CD4-positive, alpha-beta memory T cell (primary cell): ENCODE measurements around the gene NHERF2. TPM values are rescaled to one million over a fixed set of nuclear protein-coding genes. Genes with fewer than 3 reads are reported as not detected.

Experiments used
- CTCF ChIA-PET: fragments of 350-600 bp; sonication (Branson Sonifier 250); formaldehyde crosslinking; loops from one replicate; lab custom pipeline; 2021; ENCODE audit warnings: inconsistent platforms; ENCODE audit not compliant: partially characterized antibody; lab: Charles Lee
- POLR2A ChIA-PET: fragments of 350-600 bp; sonication (Branson Sonifier 250); formaldehyde crosslinking; loops from one replicate; lab custom pipeline; 2021; ENCODE audit not compliant: partially characterized antibody; lab: Charles Lee
- DNase-seq, 5 donors: peaks; one replicate each; pipeline versions ENCODE4 v3.0.0 to v3.0.0-alpha.2; 2020 to 2022; ENCODE audit warnings: mixed read lengths in 1 of 5
- H3K27ac ChIP-seq: one replicate; pipeline ENCODE4 v1.7.0; 2013; ENCODE audit warnings: low read depth, low read length
- H3K27me3 ChIP-seq: 2 replicates; pipeline ENCODE4 v1.7.0; 2013; ENCODE audit warnings: mild to moderate bottlenecking, low read length, moderate library complexity; ENCODE audit not compliant: insufficient read depth
- H3K36me3 ChIP-seq: 2 replicates; pipeline ENCODE4 v1.7.0; 2013; ENCODE audit warnings: mild to moderate bottlenecking, low read length, moderate library complexity; ENCODE audit not compliant: insufficient read depth
- H3K4me1 ChIP-seq: 2 replicates; pipeline ENCODE4 v1.7.0; 2013; ENCODE audit warnings: mild to moderate bottlenecking, low read length, moderate library complexity; ENCODE audit not compliant: insufficient read depth
- H3K4me3 ChIP-seq, 2 donors: one replicate each; pipeline ENCODE4 v1.7.0; 2013; ENCODE audit warnings: low read length in 2 of 2, mild to moderate bottlenecking in 1 of 2
- H3K9me3 ChIP-seq, 2 donors: one replicate each; pipeline ENCODE4 v1.7.0; 2013; ENCODE audit warnings: low read length in 2 of 2, control low read depth in 1 of 2; ENCODE audit not compliant: control insufficient read depth in 1 of 2
- H3K27ac Mint-ChIP-seq, 7 donors: one replicate each; pipeline ENCODE4 v1.8.0; 2020 to 2021; ENCODE audit warnings: mixed read lengths in 7 of 7, mild to moderate bottlenecking in 6 of 7, inconsistent platforms in 3 of 7, moderate library complexity in 3 of 7
- H3K27me3 Mint-ChIP-seq, 2 donors: one replicate each; pipeline ENCODE4 v1.8.0; 2020 to 2021; ENCODE audit warnings: mixed read lengths in 2 of 2
- H3K36me3 Mint-ChIP-seq, 2 donors: one replicate each; pipeline ENCODE4 v1.8.0; 2020 to 2021; ENCODE audit warnings: mixed read lengths in 2 of 2, inconsistent platforms in 1 of 2, mild to moderate bottlenecking in 1 of 2
- H3K4me1 Mint-ChIP-seq, 4 donors: one replicate each; pipeline ENCODE4 v1.8.0; 2020 to 2021; ENCODE audit warnings: mixed read lengths in 4 of 4, mild to moderate bottlenecking in 1 of 4
- H3K4me3 Mint-ChIP-seq, 8 donors: one replicate each; pipeline ENCODE4 v1.8.0; 2020 to 2021; ENCODE audit warnings: mixed read lengths in 8 of 8, mild to moderate bottlenecking in 7 of 8, moderate library complexity in 6 of 8, inconsistent platforms in 3 of 8
- H3K9me3 Mint-ChIP-seq, 8 donors: one replicate each; pipeline ENCODE4 v1.8.0; 2020 to 2021; ENCODE audit warnings: mixed read lengths in 8 of 8, mild to moderate bottlenecking in 5 of 8, inconsistent platforms in 3 of 8, moderate library complexity in 1 of 8
- intact Hi-C: fragments of 100-400 bp; cut with micrococcal nuclease; formaldehyde crosslinking; loops from one replicate; pipeline ENCODE4 v1.15.1; 2023
- polyA plus RNA-seq, 2 donors: library from polyadenylated mRNA; unstranded; fragments of 300-500 nt; fragmentation: Illumina TruSeq; gene quantifications; one replicate each; pipeline ENCODE4 v1.2.3, GENCODE V29; 2021
- total RNA-seq, 2 experiments: library from RNA; stranded (reverse); gene quantifications; one replicate each; pipeline ENCODE4 v1.2.3, GENCODE V29; 2021

NHERF2 gene
- total and polyA plus RNA-seq, 4 experiments from 2014 or later: 0.16 to 2.1 (median 1.1) TPM

DNA sequence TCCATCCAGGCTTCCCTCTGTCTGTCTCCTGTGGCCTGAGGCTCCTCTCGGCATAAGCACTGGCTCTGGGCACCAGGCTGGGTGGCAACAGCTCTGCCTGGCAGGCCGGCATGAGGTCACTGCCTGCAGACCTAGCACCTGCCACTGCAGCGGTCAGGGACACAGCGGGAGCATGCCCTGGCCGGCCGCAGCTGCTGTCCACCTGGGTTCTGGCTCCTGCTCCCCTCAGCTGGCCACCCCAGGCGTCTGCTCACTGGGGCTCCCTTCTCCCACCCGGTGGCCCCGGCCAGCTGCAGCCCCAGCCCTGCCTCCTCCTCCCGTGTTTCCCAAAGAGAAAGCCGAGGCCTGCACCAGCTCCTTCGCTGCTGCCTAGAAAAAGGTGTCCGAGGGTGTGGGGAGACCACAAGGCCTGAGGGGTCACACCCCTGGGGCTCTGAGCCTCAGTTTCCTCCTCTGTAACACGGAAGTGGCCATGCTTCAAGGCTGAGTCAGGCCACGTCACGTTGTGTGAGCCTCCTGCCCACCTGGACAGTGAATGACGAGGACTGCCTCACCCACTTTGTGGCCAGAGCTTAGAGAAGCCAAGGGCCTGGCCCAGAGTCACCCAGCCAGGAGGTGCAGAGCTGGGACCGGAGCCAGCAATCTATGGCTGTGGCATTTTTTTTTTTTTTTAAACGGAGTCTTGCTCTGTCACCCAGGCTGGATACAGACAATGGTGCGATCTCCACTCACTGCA lies 14.3 kb downstream of the NHERF2 start:
- no peak overlapping the region for H3K27ac ChIP-seq
- no peak overlapping the region for H3K4me3 ChIP-seq
- H3K4me3 Mint-ChIP-seq: no peak overlapping the region
- no peaks in the 10 kb centered on the region for H3K27me3 ChIP-seq
- H3K27me3 Mint-ChIP-seq: no peaks in the 10 kb centered on the region
- CTCF ChIA-PET: interaction anchor here (1.5 kb wide), 1 partner anchor 99 kb away, joined by 5 read pairs; no protein-coding TSS in a partner anchor
- H3K4me1 ChIP-seq: no peaks in the 10 kb centered on the region
- intact Hi-C loops: no loop called here
- H3K36me3 Mint-ChIP-seq: no peaks in the 10 kb centered on the region
- POLR2A ChIA-PET: interaction anchor here (0.7 to 1.2 kb wide), 2 partner anchors 114 to 544 kb away, joined by 3 read pairs; partner anchors contain the start of gene TRAF7
- no peak overlapping the region for H3K27ac Mint-ChIP-seq
- no peaks in the 10 kb centered on the region for H3K9me3 ChIP-seq
- H3K9me3 Mint-ChIP-seq: no peaks in the 10 kb centered on the region
- H3K36me3 ChIP-seq: no peaks in the 10 kb centered on the region
- DNase-seq: no peak
- peaks cover 0 to 1% (median 0%) of the 10 kb centered on the region in 4 donors for H3K4me1 Mint-ChIP-seq

DNA sequence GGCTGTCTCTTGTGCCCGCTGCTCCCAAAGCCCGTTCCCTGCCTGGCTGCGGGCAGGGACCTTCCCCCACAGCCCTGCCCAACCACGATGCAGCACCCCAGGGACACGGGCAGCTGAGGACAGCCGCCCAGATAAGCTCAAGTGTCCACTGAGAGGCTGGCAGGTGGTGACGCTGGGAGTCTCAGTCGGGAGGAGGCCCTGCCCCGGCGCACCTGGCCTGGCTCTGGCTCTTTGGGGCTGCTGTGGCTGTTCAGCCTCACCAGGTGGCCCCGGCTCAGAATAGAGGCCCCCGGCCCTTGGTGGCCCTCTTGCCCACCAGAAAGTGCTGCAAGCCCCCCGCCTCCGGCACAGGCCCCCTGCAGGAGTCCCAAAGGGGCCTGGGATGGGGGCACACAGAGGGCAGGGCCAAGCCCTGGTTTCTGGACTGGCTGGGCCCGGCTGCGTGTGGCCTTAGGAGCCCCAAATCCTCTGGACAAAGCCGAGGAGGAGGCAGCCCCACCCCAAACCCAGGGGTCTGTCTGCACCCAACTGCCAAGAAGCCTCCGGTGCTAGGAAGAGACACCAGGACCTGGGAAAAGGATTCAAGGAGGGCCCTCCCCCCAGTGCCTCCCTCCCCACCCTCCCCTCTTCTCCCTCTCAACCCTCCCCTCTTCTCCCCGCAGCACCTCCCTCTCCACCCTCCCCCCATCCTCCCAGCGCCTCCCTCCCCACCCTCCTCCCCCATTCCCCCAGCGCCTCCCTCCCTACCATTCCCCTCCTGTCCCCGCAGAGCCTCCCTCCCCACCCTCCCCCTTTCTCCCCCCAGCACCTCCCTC lies 15.7 kb downstream of the NHERF2 start:
- POLR2A ChIA-PET: interaction anchor here (1.2 kb wide), 1 partner anchor 113 kb away, joined by 3 read pairs; the partner anchor contains the start of gene TRAF7
- H3K4me1 ChIP-seq: peaks cover 13% of the 10 kb centered on the region
- intact Hi-C loops: no loop called here
- no peak overlapping the region for H3K4me3 ChIP-seq
- DNase-seq: no peak
- Mint-ChIP-seq H3K4me3 (no peak overlapping the region), H3K36me3 (peaks cover 0 to 2% of the 10 kb centered on the region in 2 donors), H3K27ac (no peak overlapping the region), H3K4me1 (peaks cover 5 to 13% (median 9%) of the 10 kb centered on the region in 4 donors), H3K27me3 (no peaks in the 10 kb centered on the region), H3K9me3 (no peaks in the 10 kb centered on the region)
- no peaks in the 10 kb centered on the region for H3K9me3 ChIP-seq
- no peaks in the 10 kb centered on the region for H3K36me3 ChIP-seq
- CTCF ChIA-PET: interaction anchor here (1.5 kb wide), 1 partner anchor 98 kb away, joined by 5 read pairs; no protein-coding TSS in a partner anchor
- no peak overlapping the region for H3K27ac ChIP-seq
- H3K27me3 ChIP-seq: no peaks in the 10 kb centered on the region

DNA sequence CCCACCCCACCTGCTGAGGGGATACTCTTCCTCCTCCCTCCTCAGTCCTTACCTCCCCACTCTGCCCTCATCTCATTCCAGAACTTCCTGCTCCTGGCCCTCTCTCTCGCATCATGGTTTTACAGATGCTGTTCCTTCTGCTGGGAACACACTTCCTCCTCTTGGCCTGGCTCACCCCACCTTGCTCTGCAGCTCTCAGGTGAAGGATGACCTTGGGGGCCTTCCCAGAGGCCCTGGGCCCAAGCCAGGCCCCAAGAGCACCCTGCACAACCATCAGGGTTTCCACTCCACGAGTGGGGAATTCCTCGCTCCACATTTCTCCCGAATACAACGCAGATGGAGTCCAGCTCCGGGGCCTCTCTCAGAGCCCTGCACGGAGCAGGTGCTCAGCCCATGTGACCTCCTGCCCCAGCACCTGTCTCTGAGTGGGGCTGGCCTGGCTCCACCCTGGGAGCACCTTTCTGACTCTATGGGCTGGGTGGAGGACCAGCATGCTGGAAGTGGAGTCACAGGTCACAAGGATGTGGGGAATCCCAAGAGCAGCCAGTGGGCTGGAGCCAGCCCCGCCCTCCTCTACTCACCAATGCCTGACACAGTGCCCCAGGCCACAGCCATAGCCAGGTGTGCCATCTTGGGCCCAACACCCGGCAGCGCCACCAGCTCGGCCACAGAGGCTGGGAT lies 16.4 kb downstream of the NHERF2 start:
- Mint-ChIP-seq H3K4me3 (no peak overlapping the region), H3K36me3 (peaks cover 0 to 2% of the 10 kb centered on the region in 2 donors), H3K4me1 (peaks cover 5 to 14% (median 10%) of the 10 kb centered on the region in 4 donors), H3K27me3 (no peaks in the 10 kb centered on the region), H3K27ac (no peak overlapping the region), H3K9me3 (no peaks in the 10 kb centered on the region)
- intact Hi-C loops: no loop called here
- ChIA-PET CTCF (no interaction called here), POLR2A (no interaction called here)
- Histone ChIP-seq H3K27ac (no peak overlapping the region), H3K4me3 (no peak overlapping the region), H3K9me3 (no peaks in the 10 kb centered on the region), H3K36me3 (no peaks in the 10 kb centered on the region), H3K4me1 (peaks cover 13% of the 10 kb centered on the region), H3K27me3 (no peaks in the 10 kb centered on the region)
- DNase-seq: no peak

DNA sequence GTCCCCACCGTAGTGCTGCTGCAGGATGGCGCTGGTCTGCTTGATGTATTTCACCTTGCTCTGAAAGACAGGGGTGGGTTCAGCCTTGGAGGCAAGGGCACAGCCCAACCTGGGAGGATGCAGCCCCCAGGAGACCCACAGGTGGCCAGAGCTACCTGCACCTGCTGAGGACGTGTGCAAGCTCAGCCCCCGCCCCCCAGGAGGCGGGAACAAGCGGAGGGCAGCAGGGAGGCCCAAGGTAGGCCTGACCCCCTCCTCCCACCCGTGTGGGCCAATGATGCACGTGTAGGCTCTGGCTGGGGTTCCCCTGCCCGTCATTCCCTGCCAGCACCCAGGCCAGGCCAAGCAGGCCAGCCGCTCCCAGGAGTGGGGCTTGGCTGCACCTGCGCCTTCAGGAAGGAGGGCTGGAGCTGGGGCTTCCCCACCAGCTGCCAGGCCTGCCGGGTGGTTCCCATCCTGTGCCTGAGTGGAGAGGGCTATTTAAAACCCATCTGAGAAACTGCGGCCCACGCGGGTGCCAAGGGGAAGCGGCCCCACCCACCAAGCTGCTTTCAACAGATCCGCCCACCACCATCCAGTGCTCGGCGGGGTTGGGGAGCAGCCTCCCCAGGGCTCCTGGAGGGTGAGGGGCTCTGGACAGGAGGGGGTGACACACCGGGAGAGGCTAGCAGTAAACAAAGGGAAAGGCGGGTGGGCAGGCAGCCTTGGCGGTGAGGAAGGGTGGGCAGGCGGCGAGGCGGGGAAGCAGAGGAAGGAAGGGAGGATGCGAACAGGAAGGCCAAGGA lies 17.2 kb downstream of the NHERF2 start:
- no peaks in the 10 kb centered on the region for H3K27me3 Mint-ChIP-seq
- H3K27ac Mint-ChIP-seq: no peak overlapping the region
- no peaks in the 10 kb centered on the region for H3K9me3 Mint-ChIP-seq
- Histone ChIP-seq H3K36me3 (no peaks in the 10 kb centered on the region), H3K4me1 (peaks cover 19% of the 10 kb centered on the region), H3K4me3 (no peak overlapping the region), H3K27me3 (no peaks in the 10 kb centered on the region), H3K27ac (no peak overlapping the region), H3K9me3 (no peaks in the 10 kb centered on the region)
- CTCF ChIA-PET: no interaction called here
- H3K4me1 Mint-ChIP-seq: peaks cover 11 to 21% (median 16%) of the 10 kb centered on the region in 4 donors
- POLR2A ChIA-PET: no interaction called here
- DNase-seq: no peak
- intact Hi-C loops: no loop called here
- peaks cover 0 to 5% of the 10 kb centered on the region in 2 donors for H3K36me3 Mint-ChIP-seq
- no peak overlapping the region for H3K4me3 Mint-ChIP-seq

DNA sequence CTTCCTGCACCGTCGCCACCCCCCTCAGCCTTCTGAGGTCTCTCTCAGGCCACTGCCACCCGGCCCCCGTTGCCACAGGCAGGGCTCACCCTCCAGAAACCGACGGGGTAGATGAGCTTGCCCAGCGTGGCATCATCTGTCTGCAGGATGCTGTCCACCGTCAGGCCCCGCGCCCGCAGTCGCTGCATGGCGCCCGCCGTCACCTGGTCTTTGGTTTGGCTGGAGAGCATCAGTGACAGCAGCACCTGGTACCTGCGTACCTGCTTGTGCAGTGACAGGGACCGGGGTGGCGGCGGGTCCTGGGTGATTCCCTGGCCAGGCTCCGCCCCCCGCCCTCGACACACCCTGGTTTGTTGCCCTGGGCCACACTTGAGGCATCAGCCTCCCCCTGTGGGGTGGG lies 17.8 kb downstream of the NHERF2 start:
- H3K27me3 Mint-ChIP-seq: no peaks in the 10 kb centered on the region
- no peaks in the 10 kb centered on the region for H3K9me3 Mint-ChIP-seq
- peaks cover 0 to 5% of the 10 kb centered on the region in 2 donors for H3K36me3 Mint-ChIP-seq
- no peaks in the 10 kb centered on the region for H3K9me3 ChIP-seq
- no peak overlapping the region for H3K4me3 ChIP-seq
- intact Hi-C loops: no loop called here
- peaks cover 24% of the 10 kb centered on the region for H3K4me1 ChIP-seq
- H3K36me3 ChIP-seq: no peaks in the 10 kb centered on the region
- ChIA-PET POLR2A (no interaction called here), CTCF (no interaction called here)
- H3K27me3 ChIP-seq: no peaks in the 10 kb centered on the region
- H3K4me1 Mint-ChIP-seq: peaks cover 11 to 27% (median 17%) of the 10 kb centered on the region in 4 donors
- no peak overlapping the region for H3K27ac Mint-ChIP-seq
- no peak for DNase-seq
- H3K27ac ChIP-seq: no peak overlapping the region
- H3K4me3 Mint-ChIP-seq: no peak overlapping the region

DNA sequence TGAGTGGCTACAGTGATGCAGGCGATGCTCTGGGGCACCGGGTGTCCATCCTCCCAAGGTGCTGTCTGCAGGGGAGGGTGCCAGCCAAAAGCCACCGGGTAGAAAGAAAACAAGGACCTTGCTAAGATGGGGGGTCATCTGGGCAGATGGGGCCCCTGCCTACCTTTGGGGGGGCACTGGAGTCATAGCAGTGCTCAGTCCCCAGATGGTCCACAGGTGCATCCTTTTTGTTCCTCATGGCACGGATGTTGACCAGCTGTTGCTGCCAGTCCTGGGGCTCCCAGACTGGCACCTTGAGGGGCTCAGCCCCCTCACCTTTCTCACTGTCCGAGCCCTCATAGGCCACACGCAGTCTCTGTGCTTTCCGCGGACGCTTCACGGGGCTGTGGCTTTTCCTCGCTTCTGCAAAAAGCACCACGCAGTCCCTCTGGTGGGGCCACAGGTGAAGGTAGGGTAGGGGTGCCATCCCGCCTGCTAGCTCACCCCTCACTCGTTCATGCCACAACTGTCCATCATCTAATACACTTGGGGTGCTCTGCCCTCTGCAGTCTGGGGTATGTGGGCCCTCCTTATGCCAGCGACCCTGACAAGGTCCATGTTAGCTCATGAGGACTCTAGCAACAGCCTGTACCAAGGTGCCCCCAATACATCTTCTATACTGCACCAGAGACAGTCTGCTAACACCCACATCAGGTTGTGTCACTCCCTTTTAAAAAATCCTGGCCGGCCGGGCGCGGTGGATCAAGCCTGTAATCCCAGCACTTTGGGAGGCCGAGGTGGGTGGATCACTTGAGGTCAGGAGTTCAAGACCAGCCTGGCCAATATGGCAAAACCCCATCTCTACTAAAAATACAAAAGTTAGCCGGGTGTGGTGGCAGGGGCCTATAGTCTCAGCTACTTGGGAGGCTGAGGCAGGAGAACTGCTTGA lies 19.5 kb downstream of the NHERF2 start:
- POLR2A ChIA-PET: interaction anchor here (1.1 to 3.5 kb wide), 3 partner anchors 19 to 109 kb away, joined by 5 to 38 read pairs (median 12); partner anchors contain the start of genes RPS2 and TRAF7
- intact Hi-C loops: loop anchor here (2.0 to 5.0 kb wide), 2 partner anchors 23 to 39 kb away; partner anchors contain the start of gene ZNF598

More for the DNA sequence above, 19.5 kb downstream of the NHERF2 start:
- CTCF ChIA-PET: interaction anchor here (0.5 to 1.2 kb wide), 2 partner anchors 24 to 94 kb away, joined by 4 to 5 read pairs; no protein-coding TSS in a partner anchor
- Histone ChIP-seq H3K27me3 (no peaks in the 10 kb centered on the region), H3K36me3 (peaks cover 4% of the 10 kb centered on the region), H3K9me3 (no peaks in the 10 kb centered on the region), H3K4me1 (peaks cover 24% of the 10 kb centered on the region), H3K27ac (no peak overlapping the region), H3K4me3 (no peak overlapping the region)
- H3K27ac Mint-ChIP-seq: peak overlapping the region in 1 of 7 donors; percentile 58
- no peaks in the 10 kb centered on the region for H3K9me3 Mint-ChIP-seq
- no peaks in the 10 kb centered on the region for H3K27me3 Mint-ChIP-seq
- DNase-seq: no peak
- peaks cover 0 to 5% of the 10 kb centered on the region in 2 donors for H3K36me3 Mint-ChIP-seq
- peaks cover 11 to 27% (median 17%) of the 10 kb centered on the region in 4 donors for H3K4me1 Mint-ChIP-seq
- peak overlapping the region; percentile 12 to 96 (median 93) for H3K4me3 Mint-ChIP-seq
